ENCODE results near the gene EPB41L5.
A peak's percentile ranks its signal among the peaks of the same experiment; 100 is the strongest.
"Not testable (repeated sequence)": the region's sequence is repeated elsewhere in the genome, so short reads cannot be mapped to it uniquely, and the experiment has no call there.

EPB41L5 gene

DNA sequence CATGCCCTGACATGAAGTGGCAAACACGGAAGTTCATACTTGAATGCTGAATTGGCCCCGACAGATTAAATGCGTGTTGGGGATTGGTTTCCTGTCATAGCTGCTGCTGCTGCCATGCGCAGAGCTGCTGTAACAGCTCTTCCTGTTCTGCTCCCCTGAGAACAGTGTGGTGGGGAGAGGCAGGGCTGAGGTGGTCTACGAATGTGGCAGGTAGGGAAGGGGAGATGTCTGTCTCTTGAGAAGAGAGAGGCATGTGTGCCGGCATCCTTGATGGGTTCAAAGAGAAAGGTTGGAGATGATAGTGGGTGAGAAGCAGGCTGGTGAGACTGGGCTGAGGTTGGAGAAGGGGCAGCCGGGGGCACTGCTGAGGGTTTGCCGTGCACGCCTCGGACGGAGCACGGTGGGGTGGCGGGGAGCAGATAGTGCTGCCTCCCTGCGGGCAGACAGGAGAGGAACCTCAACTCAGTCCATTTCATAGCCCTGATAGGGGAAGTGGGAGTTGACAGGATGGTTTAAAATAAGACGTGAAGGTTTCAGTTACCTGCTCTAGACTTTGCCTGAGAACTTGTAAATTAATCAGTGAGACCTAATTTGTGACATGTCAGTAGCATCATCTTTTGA lies 164.2 kb downstream of the EPB41L5 start:
- DNase-seq (peak; percentile 86 to 89), ATAC-seq (peak; percentile 98)
- Mint-ChIP-seq H3K4me3 (peak overlapping the region; percentile 91 to 94), H3K27me3 (no peaks in the 10 kb centered on the region), H3K27ac (peak overlapping the region; percentile 94 to 95), H3K4me1 (peaks cover 34% of the 10 kb centered on the region), H3K9me3 (no peaks in the 10 kb centered on the region)

- ATAC-seq (no peak), DNase-seq (no peak)
- H3K4me1 Mint-ChIP-seq = peaks cover 40% of the 10 kb centered on the region
- H3K27me3 Mint-ChIP-seq = no peaks in the 10 kb centered on the region
- peak overlapping the region; percentile 66 to 91 for H3K4me3 Mint-ChIP-seq
- H3K9me3 Mint-ChIP-seq = no peaks in the 10 kb centered on the region
- peak overlapping the region; percentile 43 to 51 for H3K27ac Mint-ChIP-seq
These were observed 165.1 kb downstream of the EPB41L5 start for GRCh38 chr2:120177973-120178372.

GRCh38 chr2:120179396-120179795 lies 166.5 kb downstream of the EPB41L5 start:
- H3K4me1 Mint-ChIP-seq = peaks cover 46% of the 10 kb centered on the region
- ATAC-seq (no peak), DNase-seq (no peak)
- H3K4me3 Mint-ChIP-seq = no peak overlapping the region
- H3K27me3 Mint-ChIP-seq = no peaks in the 10 kb centered on the region
- H3K27ac Mint-ChIP-seq = peak overlapping the region; percentile 44 to 56
- no peaks in the 10 kb centered on the region for H3K9me3 Mint-ChIP-seq

GRCh38 chr2:120180066-120180465 lies 167.2 kb downstream of the EPB41L5 start:
- no peak for DNase-seq
- no peak overlapping the region for H3K27ac Mint-ChIP-seq
- no peak overlapping the region for H3K4me3 Mint-ChIP-seq
- no peaks in the 10 kb centered on the region for H3K27me3 Mint-ChIP-seq
- no peak for ATAC-seq
- no peaks in the 10 kb centered on the region for H3K9me3 Mint-ChIP-seq
- H3K4me1 Mint-ChIP-seq = peaks cover 46% of the 10 kb centered on the region

- no peak for ATAC-seq
- Mint-ChIP-seq H3K27ac (peak overlapping the region; percentile 7 to 59), H3K4me3 (peak overlapping the region; percentile 48 to 53), H3K9me3 (no peaks in the 10 kb centered on the region), H3K4me1 (peaks cover 46% of the 10 kb centered on the region), H3K27me3 (no peaks in the 10 kb centered on the region)
- no peak for DNase-seq
These were observed 169.2 kb downstream of the EPB41L5 start for GRCh38 chr2:120182019-120182560.

DNA sequence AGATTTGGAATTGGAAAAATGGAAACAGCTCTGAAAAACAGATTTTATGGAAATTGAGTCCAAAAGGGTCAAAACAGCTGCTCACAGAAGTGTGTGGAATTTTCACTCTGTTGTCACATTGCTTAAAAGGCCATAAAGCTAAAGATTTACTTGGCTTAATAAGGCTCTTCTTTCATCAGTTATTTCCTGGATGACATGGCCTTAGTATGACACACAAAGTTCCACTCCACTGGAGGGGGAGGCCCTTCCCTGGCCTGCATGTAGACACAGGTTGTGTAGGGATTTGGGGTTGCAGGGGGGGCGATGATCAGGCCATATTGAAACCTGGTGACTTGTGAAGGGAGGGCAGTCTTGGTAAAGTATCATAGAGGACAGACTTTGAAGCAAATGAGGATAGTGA lies 176.3 kb downstream of the EPB41L5 start:
- H3K9me3 Mint-ChIP-seq = peaks cover 22 to 24% of the 10 kb centered on the region in 2 donors
- no peak overlapping the region for H3K27ac Mint-ChIP-seq
- no peaks in the 10 kb centered on the region for H3K27me3 Mint-ChIP-seq
- DNase-seq = no peak
- H3K4me1 Mint-ChIP-seq = no peaks in the 10 kb centered on the region
- no peak for ATAC-seq
- H3K4me3 Mint-ChIP-seq = no peak overlapping the region

- ATAC-seq (no peak), DNase-seq (no peak)
- H3K4me1 Mint-ChIP-seq = no peaks in the 10 kb centered on the region
- no peak overlapping the region for H3K4me3 Mint-ChIP-seq
- no peaks in the 10 kb centered on the region for H3K27me3 Mint-ChIP-seq
- H3K9me3 Mint-ChIP-seq = peaks cover 24 to 26% of the 10 kb centered on the region in 2 donors
- H3K27ac Mint-ChIP-seq = no peak overlapping the region
These were observed 179.4 kb downstream of the EPB41L5 start for GRCh38 chr2:120192280-120192679.

GRCh38 chr2:120195553-120195952 lies 182.7 kb downstream of the EPB41L5 start:
- ATAC-seq (no peak), DNase-seq (no peak)
- H3K27me3 Mint-ChIP-seq = no peaks in the 10 kb centered on the region
- no peaks in the 10 kb centered on the region for H3K4me1 Mint-ChIP-seq
- peaks cover 27 to 28% of the 10 kb centered on the region in 2 donors for H3K9me3 Mint-ChIP-seq
- no peak overlapping the region for H3K4me3 Mint-ChIP-seq
- no peak overlapping the region for H3K27ac Mint-ChIP-seq

DNA sequence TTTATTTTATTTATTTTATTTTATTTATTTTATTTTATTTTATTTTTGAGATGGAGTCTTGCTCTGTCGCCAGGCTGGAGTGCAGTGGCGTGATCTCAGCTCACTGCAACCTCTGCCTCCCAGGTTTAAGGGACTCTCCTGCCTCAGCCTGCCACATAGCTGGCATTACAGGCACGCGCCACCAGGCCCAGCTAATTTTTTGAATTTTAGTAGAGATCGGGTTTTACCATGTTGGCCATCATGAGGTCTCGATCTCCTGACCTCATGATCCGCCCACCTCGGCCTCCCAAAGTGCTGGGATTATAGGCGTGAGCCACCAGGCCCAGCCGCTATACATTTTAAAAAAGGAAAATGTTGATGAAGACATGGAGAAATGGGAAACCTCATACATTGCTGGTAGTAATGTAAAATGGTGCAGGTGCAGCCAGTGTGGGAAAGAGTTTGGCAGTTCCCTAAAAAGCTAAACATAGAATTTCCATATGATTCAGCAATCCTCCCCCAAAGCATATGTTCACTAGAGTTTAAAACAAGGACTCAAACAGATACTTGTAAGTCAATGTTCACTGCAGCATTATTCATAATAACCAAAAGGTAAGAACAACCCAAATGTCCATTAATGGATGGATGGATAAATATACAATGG lies 187.1 kb downstream of the EPB41L5 start:
- H3K27ac Mint-ChIP-seq = not testable (repeated sequence)

GRCh38 chr2:120203251-120204021 lies 190.6 kb downstream of the EPB41L5 start:
- Mint-ChIP-seq H3K27me3 (no peaks in the 10 kb centered on the region), H3K4me1 (no peaks in the 10 kb centered on the region), H3K27ac (no peak overlapping the region), H3K4me3 (no peak overlapping the region), H3K9me3 (peaks cover 5 to 7% of the 10 kb centered on the region in 2 donors)
- no peak for DNase-seq
- ATAC-seq = no peak

More for the DNA sequence above, 187.1 kb downstream of the EPB41L5 start:
- not testable (repeated sequence) for ATAC-seq, DNase-seq, H3K4me3 Mint-ChIP-seq, H3K4me1 Mint-ChIP-seq, H3K27me3 Mint-ChIP-seq, H3K9me3 Mint-ChIP-seq

DNA sequence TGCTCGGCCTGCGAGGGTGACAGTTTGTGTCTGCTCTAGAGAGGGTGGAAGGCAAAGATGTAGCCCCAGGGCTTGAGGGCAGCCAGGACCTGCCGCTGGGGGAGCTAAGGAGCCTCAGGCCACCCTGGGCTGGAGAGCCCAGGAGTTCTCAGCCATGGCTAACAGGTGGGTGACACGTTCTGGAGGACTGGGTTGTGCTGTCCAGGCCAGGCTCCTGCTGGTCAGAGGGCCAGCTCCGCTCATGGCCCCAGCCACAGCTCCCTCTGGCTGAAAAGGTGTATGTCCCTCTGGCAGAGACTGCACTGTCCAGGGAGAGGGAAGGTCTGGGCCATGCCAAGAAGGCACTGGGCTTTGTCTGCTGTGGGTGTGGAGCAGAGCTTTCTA lies 191.1 kb downstream of the EPB41L5 start:
- Mint-ChIP-seq H3K9me3 (peaks cover under 1 to 2% of the 10 kb centered on the region in 2 donors), H3K27ac (no peak overlapping the region), H3K4me1 (no peaks in the 10 kb centered on the region)

DNA sequence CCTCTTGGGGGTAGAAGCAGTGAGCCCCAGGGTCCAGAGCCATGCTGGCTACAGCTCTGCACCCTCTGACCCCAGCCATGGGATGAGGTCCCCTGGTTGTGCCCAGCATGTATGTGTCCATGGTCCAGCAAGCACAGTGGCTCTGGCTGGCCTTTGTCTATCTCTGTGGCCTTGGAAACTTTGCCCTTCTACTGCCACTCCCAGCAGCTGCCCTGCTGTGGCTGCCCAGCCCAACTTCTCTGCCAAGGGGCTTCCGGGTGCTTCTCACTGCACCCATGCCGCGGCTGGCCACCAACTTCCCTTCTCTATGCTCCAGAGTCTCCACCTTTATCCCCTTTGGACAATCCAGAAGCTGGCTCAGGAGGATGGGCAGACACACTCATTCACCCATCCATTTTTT lies 191.5 kb downstream of the EPB41L5 start:
- ATAC-seq (peak; percentile 24), DNase-seq (no peak)
- no peaks in the 10 kb centered on the region for H3K27me3 Mint-ChIP-seq
- H3K4me1 Mint-ChIP-seq = no peaks in the 10 kb centered on the region
- H3K27ac Mint-ChIP-seq = no peak overlapping the region
- no peaks in the 10 kb centered on the region for H3K9me3 Mint-ChIP-seq
- no peak overlapping the region for H3K4me3 Mint-ChIP-seq

More for the DNA sequence above, 191.1 kb downstream of the EPB41L5 start:
- ATAC-seq = peak; percentile 6
- Mint-ChIP-seq H3K27me3 (no peaks in the 10 kb centered on the region), H3K4me3 (no peak overlapping the region)
- no peak for DNase-seq

GRCh38 chr2:120204945-120205670 lies 192.2 kb downstream of the EPB41L5 start:
- DNase-seq (peak in 1 of 2 donors; percentile 3), ATAC-seq (no peak)
- no peaks in the 10 kb centered on the region for H3K4me1 Mint-ChIP-seq
- no peaks in the 10 kb centered on the region for H3K27me3 Mint-ChIP-seq
- H3K27ac Mint-ChIP-seq = no peak overlapping the region
- no peak overlapping the region for H3K4me3 Mint-ChIP-seq
- H3K9me3 Mint-ChIP-seq = no peaks in the 10 kb centered on the region

DNA sequence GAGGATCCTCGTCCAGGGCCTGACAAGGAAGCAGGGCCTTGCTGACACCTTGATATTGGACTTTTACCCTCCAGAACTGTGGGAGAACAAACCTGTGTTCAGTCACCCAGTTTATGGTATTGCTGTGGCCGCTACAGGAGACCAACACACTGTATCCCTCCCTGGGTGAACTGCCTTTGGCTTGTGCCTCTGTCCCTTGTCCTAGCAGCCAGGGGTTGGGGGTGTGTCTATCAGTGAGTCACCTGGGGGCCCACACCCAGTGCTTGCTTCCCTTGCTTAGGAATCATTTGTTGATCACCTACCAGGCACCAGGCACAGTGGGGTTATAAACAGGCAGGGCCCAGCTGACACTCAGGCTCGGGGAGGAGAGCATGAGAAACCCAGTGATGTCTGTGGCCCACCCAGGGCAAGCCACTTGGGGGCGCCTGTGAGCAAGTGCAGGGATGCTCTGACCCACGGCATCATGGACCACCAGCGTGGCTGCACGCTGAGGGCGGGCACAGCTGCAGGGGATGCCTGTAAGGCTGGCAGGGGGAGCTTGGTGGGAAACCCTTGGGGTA lies 193.2 kb downstream of the EPB41L5 start:
- Mint-ChIP-seq H3K9me3 (no peaks in the 10 kb centered on the region), H3K27me3 (no peaks in the 10 kb centered on the region)
- DNase-seq = peak; percentile 48 to 52

More for the DNA sequence above, 193.2 kb downstream of the EPB41L5 start:
- H3K4me1 Mint-ChIP-seq = no peaks in the 10 kb centered on the region
- peak; percentile 53 for ATAC-seq
- H3K4me3 Mint-ChIP-seq = no peak overlapping the region
- H3K27ac Mint-ChIP-seq = no peak overlapping the region

Data from stimulated activated naive CD8-positive, alpha-beta T cell treated with anti-CD3 and anti-CD28 coated beads, Interleukin-15, amount 100 ng/mL, for 72 hours (primary cell).